ENCODE measurements around the gene STK24. TPM values are rescaled to one million over a fixed set of nuclear protein-coding genes. Genes with fewer than 3 reads are reported as not detected.

Gene STK24
- total RNA-seq, 1 experiment from 2014 or later = 55.3 TPM

- in situ Hi-C loops (cut with HindIII; ENCODE audit: low pct_unique_long_range_greater_than_20kb, low sequenced_read_pairs) = no loop called here
- no peak for DNase-seq (ENCODE audit: low read depth, low spot score)
Measured at GRCh38 chr13:98541701-98542203, 35.2 kb downstream of the STK24 start.

GRCh38 chr13:98541191-98541590 lies 35.7 kb downstream of the STK24 start:
- in situ Hi-C loops (cut with HindIII; ENCODE audit: low pct_unique_long_range_greater_than_20kb, low sequenced_read_pairs) = no loop called here
- DNase-seq (ENCODE audit: low read depth, low spot score) = no peak

- in situ Hi-C loops (cut with HindIII; ENCODE audit: low pct_unique_long_range_greater_than_20kb, low sequenced_read_pairs) = no loop called here
- no peak for DNase-seq (ENCODE audit: low read depth, low spot score)
Measured at GRCh38 chr13:98540476-98540875, 36.4 kb downstream of the STK24 start.

GRCh38 chr13:98539666-98540065 lies 37.2 kb downstream of the STK24 start:
- in situ Hi-C loops (cut with HindIII; ENCODE audit: low pct_unique_long_range_greater_than_20kb, low sequenced_read_pairs) = no loop called here
- no peak for DNase-seq (ENCODE audit: low read depth, low spot score)

GRCh38 chr13:98538876-98539275 lies 38.0 kb downstream of the STK24 start:
- no peak for DNase-seq (ENCODE audit: low read depth, low spot score)
- in situ Hi-C loops (cut with HindIII; ENCODE audit: low pct_unique_long_range_greater_than_20kb, low sequenced_read_pairs) = no loop called here

GRCh38 chr13:98537740-98538139 lies 39.2 kb downstream of the STK24 start:
- no peak for DNase-seq (ENCODE audit: low read depth, low spot score)
- in situ Hi-C loops (cut with HindIII; ENCODE audit: low pct_unique_long_range_greater_than_20kb, low sequenced_read_pairs) = no loop called here

- in situ Hi-C loops (cut with HindIII; ENCODE audit: low pct_unique_long_range_greater_than_20kb, low sequenced_read_pairs) = no loop called here
- DNase-seq (ENCODE audit: low read depth, low spot score) = no peak
Measured at GRCh38 chr13:98537306-98537705, 39.6 kb downstream of the STK24 start.

- in situ Hi-C loops (cut with HindIII; ENCODE audit: low pct_unique_long_range_greater_than_20kb, low sequenced_read_pairs) = no loop called here
- no peak for DNase-seq (ENCODE audit: low read depth, low spot score)
Measured at GRCh38 chr13:98536729-98537128, 40.2 kb downstream of the STK24 start.

- no peak for DNase-seq (ENCODE audit: low read depth, low spot score)
- in situ Hi-C loops (cut with HindIII; ENCODE audit: low pct_unique_long_range_greater_than_20kb, low sequenced_read_pairs) = no loop called here
Measured at GRCh38 chr13:98535501-98536354, 41.2 kb downstream of the STK24 start.

- no peak for DNase-seq (ENCODE audit: low read depth, low spot score)
- in situ Hi-C loops (cut with HindIII; ENCODE audit: low pct_unique_long_range_greater_than_20kb, low sequenced_read_pairs) = no loop called here
Measured at GRCh38 chr13:98534821-98535220, 42.1 kb downstream of the STK24 start.

- in situ Hi-C loops (cut with HindIII; ENCODE audit: low pct_unique_long_range_greater_than_20kb, low sequenced_read_pairs) = no loop called here
- DNase-seq (ENCODE audit: low read depth, low spot score) = no peak
Measured at GRCh38 chr13:98533912-98534311, 43.0 kb downstream of the STK24 start.

- no peak for DNase-seq (ENCODE audit: low read depth, low spot score)
- in situ Hi-C loops (cut with HindIII; ENCODE audit: low pct_unique_long_range_greater_than_20kb, low sequenced_read_pairs) = no loop called here
Measured at GRCh38 chr13:98532254-98532653, 44.7 kb downstream of the STK24 start.

- in situ Hi-C loops (cut with HindIII; ENCODE audit: low pct_unique_long_range_greater_than_20kb, low sequenced_read_pairs) = no loop called here
- no peak for DNase-seq (ENCODE audit: low read depth, low spot score)
Measured at GRCh38 chr13:98530217-98530616, 46.7 kb downstream of the STK24 start.

GRCh38 chr13:98529171-98529570 lies 47.7 kb downstream of the STK24 start:
- no peak for DNase-seq (ENCODE audit: low read depth, low spot score)
- in situ Hi-C loops (cut with HindIII; ENCODE audit: low pct_unique_long_range_greater_than_20kb, low sequenced_read_pairs) = no loop called here

- in situ Hi-C loops (cut with HindIII; ENCODE audit: low pct_unique_long_range_greater_than_20kb, low sequenced_read_pairs) = no loop called here
- DNase-seq (ENCODE audit: low read depth, low spot score) = no peak
Measured at GRCh38 chr13:98528663-98529064, 48.2 kb downstream of the STK24 start.

GRCh38 chr13:98527526-98527925 lies 49.4 kb downstream of the STK24 start:
- in situ Hi-C loops (cut with HindIII; ENCODE audit: low pct_unique_long_range_greater_than_20kb, low sequenced_read_pairs) = no loop called here
- DNase-seq (ENCODE audit: low read depth, low spot score) = no peak

GRCh38 chr13:98526182-98526512 lies 50.8 kb downstream of the STK24 start:
- no peak for DNase-seq (ENCODE audit: low read depth, low spot score)

GRCh38 chr13:98525456-98526181 lies 51.3 kb downstream of the STK24 start:
- DNase-seq (ENCODE audit: low read depth, low spot score) = no peak
- in situ Hi-C loops (cut with HindIII; ENCODE audit: low pct_unique_long_range_greater_than_20kb, low sequenced_read_pairs) = no loop called here

More at GRCh38 chr13:98526182-98526512, 50.8 kb downstream of the STK24 start:
- in situ Hi-C loops (cut with HindIII; ENCODE audit: low pct_unique_long_range_greater_than_20kb, low sequenced_read_pairs) = no loop called here

- in situ Hi-C loops (cut with HindIII; ENCODE audit: low pct_unique_long_range_greater_than_20kb, low sequenced_read_pairs) = no loop called here
- DNase-seq (ENCODE audit: low read depth, low spot score) = no peak
Measured at GRCh38 chr13:98524793-98525192, 52.1 kb downstream of the STK24 start.

All from SK-MEL-5 (cell line).